GM19238 (cell line): ENCODE data around the gene STAMBPL1.

Source experiments
- DNase-seq: peaks from one replicate; pipeline ENCODE4 v3.0.0; 2011; ENCODE audit warnings: low spot score; ENCODE audit not compliant: insufficient read length

The STAMBPL1 gene

GRCh38 chr10:88949912-88950837, 70.1 kb downstream of the STAMBPL1 start:
- no peak for DNase-seq

- DNase-seq: no peak
Measured at GRCh38 chr10:88952647-88953111, 72.6 kb downstream of the STAMBPL1 start, which contains the start of gene ACTA2. Gene ACTA2 (minus strand): TSS chr10:88952773. CDS start chr10:88948930, 3,843 bp downstream.

GRCh38 chr10:88953662-88954061, 73.6 kb downstream of the STAMBPL1 start:
- DNase-seq: no peak

DNA sequence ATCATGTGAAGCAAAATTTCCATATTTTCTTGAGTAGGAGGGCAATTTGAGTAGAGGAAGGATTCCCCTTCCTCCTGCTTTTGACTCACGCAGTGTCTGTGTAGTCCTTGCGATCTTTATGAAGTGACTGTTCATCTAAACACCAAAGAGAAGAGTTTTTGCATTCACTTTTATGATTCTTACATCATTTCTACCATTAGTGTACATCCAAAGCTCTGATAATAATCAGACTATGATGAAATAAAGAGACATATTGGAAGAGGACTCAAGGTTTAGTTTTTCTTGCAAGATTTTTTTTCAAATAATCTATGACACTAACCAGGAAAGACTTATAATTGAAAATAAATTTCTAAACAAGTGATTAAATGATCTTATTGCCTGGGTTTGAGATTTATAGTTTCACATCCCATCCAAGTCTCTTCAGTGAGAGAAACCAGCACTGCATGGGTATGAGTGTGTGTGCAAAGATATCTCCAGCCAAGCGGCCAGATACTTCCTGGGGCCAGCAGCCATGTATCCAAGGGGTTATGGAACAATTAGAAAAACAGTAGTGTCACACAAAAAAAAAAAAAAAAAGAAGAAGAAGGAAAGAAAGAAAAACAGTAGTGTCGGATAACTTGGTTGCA, 74.5 kb downstream of the STAMBPL1 start:
- DNase-seq: no peak

GRCh38 chr10:88957381-88957780, 77.3 kb downstream of the STAMBPL1 start:
- DNase-seq: no peak

- no peak for DNase-seq
Measured at GRCh38 chr10:88958721-88959120, 78.7 kb downstream of the STAMBPL1 start.

- no peak for DNase-seq
Measured at GRCh38 chr10:88960802-88961201, 80.8 kb downstream of the STAMBPL1 start.

GRCh38 chr10:88961266-88961665, 81.2 kb downstream of the STAMBPL1 start:
- no peak for DNase-seq

DNA sequence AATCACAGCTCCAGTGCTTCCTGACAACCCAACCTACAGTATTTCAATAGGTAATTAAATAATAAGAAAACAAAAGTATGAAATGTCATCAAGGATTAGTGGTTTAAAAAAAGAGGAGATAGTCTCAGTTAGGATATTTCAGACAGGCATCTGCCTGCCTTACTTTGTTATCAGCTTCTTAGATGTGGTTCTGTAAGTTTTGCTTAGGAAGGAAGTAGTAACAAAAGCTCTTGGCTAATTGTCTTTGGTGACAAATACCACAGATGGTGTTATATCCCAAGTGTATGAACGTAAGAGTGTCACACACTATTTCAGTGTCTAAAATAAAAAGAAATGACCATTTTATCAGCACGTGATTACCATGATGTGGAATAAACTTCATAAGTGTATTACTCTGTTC, 82.3 kb downstream of the STAMBPL1 start:
- DNase-seq: no peak

DNA sequence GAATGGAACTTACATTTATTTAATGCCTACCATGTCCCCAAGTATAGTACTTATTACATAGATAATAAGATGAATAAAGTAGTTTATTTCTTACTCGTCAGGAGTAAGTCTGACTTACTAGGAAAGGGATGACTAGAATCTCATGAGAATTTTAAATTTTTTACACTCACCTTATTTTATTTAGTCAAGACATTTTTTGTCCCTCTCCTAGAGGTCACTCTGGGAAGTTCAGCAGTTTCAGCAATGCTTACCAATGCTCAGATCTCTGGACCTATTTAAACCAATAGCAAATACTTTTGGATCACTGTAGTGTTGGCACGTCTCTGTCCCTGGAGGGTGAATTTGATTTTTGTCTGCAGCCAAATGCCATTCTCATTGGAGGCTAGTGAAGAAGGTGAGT, 83.3 kb downstream of the STAMBPL1 start:
- DNase-seq: no peak

- no peak for DNase-seq
Measured at GRCh38 chr10:88964360-88964759, 84.3 kb downstream of the STAMBPL1 start.

DNA sequence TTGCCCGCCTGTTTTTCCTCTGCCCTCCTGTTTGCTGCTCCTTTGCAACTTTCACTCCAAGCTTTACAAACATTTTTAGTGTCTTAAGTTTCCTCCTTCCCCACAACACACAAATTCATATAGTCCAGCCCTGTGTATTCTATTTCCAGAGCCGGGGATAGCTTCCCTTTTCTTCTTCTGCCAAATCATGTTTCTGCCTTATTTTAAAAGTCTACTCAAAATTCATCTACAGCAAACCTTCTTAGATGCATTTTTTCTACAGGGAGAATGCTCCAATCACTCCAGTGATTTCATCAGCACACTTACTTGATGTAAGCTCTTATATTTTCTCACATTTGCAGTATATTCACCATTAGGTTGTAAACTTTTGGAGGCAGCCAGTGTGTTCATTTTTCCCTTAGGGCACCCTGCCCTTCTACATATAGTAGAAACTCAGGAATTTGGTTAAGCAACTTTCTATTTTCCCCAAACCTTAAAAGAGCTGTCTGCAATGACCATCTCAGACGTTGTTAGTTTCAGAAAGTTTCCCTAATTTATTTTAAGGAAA, 84.9 kb downstream of the STAMBPL1 start:
- DNase-seq: no peak

GRCh38 chr10:88966797-88967196, 86.8 kb downstream of the STAMBPL1 start:
- no peak for DNase-seq

GRCh38 chr10:88968391-88968790, 88.3 kb downstream of the STAMBPL1 start:
- DNase-seq: no peak

- no peak for DNase-seq
Measured at GRCh38 chr10:88971221-88972061, 91.4 kb downstream of the STAMBPL1 start.
